GM21717 (cell line): ENCODE results near the gene ZBTB7C.

Source experiments
- ATAC-seq: cut with Tn5 transposase; IDR thresholded peaks from one replicate; pipeline ENCODE4 v1.9.1; 2021; ENCODE audit warnings: mild to moderate bottlenecking, moderate library complexity; ENCODE audit not compliant: unreplicated experiment

ZBTB7C gene

DNA sequence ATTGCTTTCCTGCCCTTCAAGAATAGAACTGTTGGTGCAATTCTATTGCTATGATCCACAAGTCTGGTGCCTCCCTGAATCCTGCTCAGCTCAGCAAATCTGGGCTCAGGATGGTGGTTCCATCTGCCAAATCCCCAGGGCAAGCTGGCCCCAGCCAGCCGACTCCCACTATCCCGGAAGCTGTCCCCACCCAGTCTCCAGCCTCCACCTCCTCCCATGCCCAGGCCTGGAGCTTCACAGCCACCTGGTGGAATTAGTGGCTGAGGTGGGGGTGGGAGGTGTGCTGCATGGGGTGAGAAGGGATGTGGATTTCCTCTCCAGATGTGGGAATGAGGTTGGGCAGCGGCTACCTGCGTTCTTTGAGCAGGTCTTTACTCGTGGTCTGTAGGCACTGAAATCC, 359.4 kb downstream of the ZBTB7C start:
- ATAC-seq: no peak

DNA sequence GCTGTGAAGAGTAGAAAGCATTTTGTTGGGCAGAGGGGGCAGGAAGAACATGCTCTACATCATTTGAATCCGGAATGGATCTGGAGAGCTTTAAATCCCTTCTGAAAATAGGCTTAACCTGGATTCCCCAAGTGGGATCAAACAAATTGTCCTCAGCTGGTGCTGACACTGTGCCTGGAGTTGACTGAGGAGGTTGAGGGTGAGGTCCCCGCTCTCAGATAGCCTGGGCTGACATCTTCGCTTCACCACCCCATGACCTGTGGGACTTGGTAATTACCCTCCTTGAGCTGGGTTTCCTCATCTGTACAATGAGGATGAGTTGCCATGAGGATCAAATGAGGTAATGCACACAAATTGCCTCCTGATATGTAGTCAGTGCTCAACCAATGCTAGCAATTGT, 360.9 kb downstream of the ZBTB7C start:
- no peak for ATAC-seq

DNA sequence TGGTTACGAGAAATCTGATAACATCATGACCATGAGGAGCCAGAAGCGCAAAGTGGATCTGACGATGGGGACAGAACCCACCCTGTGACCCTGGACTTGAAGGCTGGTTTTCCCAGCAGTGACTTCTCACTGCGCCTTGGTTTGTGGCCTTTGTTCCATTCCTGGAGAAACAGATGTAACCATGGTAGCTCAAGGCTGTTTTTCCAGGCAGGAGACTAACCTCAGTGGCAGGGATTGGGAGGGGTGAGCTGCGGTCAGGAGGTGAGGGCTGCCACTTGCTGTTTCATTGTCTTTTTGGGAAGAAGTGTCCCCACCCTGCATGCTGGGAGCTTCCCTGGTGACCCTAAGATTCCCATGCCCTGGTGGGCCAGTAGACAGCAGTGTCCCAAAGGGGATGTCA, 362.3 kb downstream of the ZBTB7C start:
- no peak for ATAC-seq

DNA sequence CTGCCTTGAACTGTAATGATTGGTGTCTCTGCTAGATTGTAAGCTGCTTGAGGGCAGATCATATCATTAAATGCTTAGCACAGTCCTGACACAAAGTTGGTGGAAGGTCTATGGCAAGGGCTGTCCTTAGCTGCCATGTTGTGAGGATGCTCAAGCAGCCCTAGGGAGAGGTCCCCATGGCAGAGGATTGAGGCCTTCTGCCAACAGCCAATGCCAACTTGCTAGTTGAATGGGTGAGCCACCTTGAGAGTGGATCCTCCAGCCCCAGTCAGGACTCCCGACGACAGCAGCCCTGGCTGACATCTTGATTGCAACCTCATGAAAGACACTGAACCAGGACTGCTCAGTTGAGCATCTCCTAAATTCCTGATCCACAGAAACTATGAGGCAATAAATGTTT, 363.4 kb downstream of the ZBTB7C start:
- no peak for ATAC-seq

GRCh38 chr18:48044944-48045343, 364.2 kb downstream of the ZBTB7C start:
- ATAC-seq: no peak

DNA sequence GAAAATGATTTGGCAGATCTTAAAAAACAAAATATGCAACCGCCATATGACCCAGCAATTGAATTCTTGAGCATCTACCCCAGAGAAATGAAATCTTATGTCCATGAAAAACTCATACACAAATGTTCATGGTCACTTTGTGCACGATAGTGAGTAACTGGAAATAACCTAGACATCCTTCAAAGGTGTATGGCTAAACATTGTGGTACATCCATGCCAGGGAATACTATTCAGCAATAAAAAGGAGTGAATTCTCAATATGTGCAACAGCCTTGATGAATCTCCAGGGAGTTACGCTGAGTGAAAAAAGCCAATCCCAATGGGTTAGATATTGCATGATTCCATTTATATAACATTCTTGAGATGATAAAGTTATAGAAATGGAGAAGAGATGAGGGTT, 366.0 kb downstream of the ZBTB7C start:
- ATAC-seq: no peak

DNA sequence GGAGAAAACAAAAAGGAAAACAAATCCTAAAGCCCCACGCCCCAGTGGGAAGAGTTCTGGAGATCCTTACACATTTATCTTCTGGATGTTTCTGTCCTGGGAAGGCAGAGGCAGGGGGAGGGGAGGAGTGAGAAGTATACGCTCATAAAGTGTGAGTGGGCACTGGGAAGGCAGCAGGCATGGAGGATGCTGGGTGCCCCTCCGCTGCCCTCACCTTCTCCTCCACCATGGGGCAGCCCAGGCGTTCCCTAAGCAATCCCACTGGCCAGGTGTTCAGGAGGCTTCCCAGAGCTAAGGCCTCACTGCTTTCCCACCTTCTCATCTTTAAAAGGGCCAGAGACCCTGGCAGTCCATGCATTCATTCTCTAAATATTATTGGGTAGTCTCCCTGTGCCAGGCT, 366.8 kb downstream of the ZBTB7C start:
- ATAC-seq: no peak

GRCh38 chr18:48040457-48041110, 368.6 kb downstream of the ZBTB7C start:
- ATAC-seq: no peak

GRCh38 chr18:48039769-48040215, 369.4 kb downstream of the ZBTB7C start:
- no peak for ATAC-seq

- no peak for ATAC-seq
These were observed 370.5 kb downstream of the ZBTB7C start for GRCh38 chr18:48038636-48039035.

GRCh38 chr18:48037481-48038271, 371.5 kb downstream of the ZBTB7C start:
- ATAC-seq: no peak

- no peak for ATAC-seq
These were observed 372.4 kb downstream of the ZBTB7C start for GRCh38 chr18:48036641-48037421.

GRCh38 chr18:48036226-48036625, 373.0 kb downstream of the ZBTB7C start:
- ATAC-seq: no peak

- ATAC-seq: no peak
These were observed 373.7 kb downstream of the ZBTB7C start for GRCh38 chr18:48035556-48035860.

- ATAC-seq: no peak
These were observed 374.3 kb downstream of the ZBTB7C start for GRCh38 chr18:48034651-48035555.

DNA sequence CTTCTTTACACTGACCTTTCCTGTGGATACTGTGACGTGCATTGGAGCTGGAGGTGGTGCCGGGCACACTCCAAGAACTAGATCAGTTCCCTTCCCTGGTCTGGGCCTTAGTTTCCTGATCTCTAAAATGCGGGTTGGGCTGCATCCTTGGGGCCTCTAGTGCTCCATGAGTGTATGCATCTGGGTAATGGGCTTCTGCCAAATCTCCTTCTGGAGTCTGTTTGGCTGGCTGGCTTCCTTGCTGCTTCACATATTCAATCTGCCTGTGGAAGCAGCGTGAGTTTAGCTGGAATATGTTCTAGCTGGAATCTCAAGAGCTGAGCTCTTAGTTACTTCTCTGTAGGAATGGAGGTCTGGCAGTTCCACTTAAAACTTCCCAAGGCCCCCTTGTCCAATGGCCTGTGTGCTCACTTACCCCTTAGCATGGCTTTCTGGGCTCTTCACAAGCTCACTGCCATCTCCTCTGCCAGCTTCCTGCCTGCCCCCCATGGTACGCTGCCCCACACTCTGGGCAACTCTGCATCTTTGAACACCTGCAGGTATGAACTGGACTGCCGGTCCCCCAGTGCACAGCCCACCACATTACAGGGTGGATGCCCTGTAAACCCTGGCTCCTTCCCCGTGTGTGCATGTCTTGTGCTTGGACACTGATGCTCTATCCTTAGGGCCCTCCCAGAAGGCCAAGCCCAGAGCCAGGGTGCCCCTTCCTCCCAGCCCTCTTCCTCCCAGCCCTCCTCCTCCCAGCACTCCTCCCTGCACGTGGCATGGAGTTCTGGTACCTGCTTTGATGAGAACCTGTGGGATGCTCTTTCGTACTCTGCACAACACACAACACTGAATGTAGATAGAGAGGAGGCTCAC, 375.2 kb downstream of the ZBTB7C start:
- ATAC-seq: no peak

- ATAC-seq: no peak
These were observed 376.1 kb downstream of the ZBTB7C start for GRCh38 chr18:48032876-48033789.

GRCh38 chr18:48031641-48032040, 377.5 kb downstream of the ZBTB7C start:
- ATAC-seq: no peak
